GM19328 (cell line): ENCODE results near the gene SYT1.
"Not testable (repeated sequence)": the region's sequence is repeated elsewhere in the genome, so short reads cannot be mapped to it uniquely, and the experiment has no call there.

Experiments
- ATAC-seq: cut with Tn5 transposase; IDR thresholded peaks from one replicate; pipeline ENCODE4 v1.9.1; 2021; ENCODE audit warnings: mild to moderate bottlenecking, moderate library complexity; ENCODE audit not compliant: unreplicated experiment

The SYT1 gene

DNA sequence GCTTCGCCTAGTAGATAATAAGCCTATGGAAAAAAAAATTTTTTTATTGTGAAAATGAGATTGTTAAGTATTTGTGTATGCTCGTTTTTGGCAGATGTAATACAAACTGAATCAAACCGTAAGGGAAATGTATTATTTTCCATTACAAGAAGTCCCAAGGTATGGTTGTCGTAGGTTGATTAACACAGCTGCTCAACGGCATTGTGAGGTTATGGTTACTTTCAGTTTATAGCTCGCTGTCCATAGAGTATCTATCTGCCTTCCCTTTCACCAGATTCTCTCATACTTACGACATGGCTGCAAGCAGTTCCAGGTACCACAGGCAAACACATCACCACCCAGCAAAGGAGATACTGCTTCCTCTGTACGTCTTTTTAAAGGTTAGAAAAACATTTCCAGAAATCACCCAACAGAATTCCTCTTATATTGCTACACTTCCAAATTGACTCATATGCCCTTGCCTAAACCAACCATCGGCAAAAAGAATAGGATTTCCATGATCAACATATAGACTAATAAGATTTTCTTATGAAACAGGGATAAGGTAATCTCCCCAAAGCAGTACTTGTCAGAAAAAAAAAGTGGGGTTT, 338.6 kb downstream of the SYT1 start:
- no peak for ATAC-seq

- ATAC-seq, result no peak
Observed at GRCh38 chr12:79206871-79207270, 342.3 kb downstream of the SYT1 start.

GRCh38 chr12:79210403-79210802, 345.8 kb downstream of the SYT1 start:
- not testable (repeated sequence) for ATAC-seq

DNA sequence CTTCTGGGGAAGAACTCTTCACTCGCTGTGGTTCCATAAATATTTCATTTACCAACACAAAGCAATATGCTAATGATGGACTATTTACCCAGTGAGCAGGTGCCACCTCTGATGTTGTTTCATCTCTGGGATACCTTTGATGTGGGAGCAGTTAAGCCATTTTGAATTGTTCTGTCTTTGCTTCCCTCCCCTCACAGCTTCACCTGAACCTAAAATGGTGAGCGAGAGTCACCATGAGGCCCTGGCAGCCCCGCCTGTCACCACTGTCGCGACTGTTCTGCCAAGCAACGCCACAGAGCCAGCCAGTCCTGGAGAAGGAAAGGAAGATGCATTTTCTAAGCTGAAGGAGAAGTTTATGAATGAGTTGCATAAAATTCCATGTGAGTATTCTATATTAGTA, 352.7 kb downstream of the SYT1 start:
- no peak for ATAC-seq

GRCh38 chr12:79223210-79223609, 358.6 kb downstream of the SYT1 start:
- no peak for ATAC-seq

- ATAC-seq, result no peak
Observed at GRCh38 chr12:79223761-79224160, 359.2 kb downstream of the SYT1 start.

DNA sequence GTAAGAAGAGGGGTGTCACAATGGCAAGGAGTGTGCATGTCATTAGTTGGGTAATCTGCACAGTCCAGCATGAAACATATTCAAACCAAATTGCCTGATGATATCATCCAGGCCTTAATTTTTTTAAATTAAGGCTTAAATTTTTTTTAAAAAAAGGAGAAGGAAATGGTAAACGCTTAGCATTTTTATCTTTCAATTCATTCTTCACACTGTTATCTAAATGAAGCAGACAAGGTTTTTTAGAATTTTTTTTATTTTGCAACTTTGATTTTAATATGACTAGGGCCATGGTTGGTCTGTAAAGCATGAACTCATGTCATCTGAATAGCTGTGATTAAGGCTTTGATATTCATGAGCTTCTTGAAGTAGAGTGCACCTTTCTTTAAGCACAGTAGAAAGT, 362.5 kb downstream of the SYT1 start:
- ATAC-seq, result no peak

GRCh38 chr12:79227646-79228045, 363.1 kb downstream of the SYT1 start:
- ATAC-seq, result no peak

DNA sequence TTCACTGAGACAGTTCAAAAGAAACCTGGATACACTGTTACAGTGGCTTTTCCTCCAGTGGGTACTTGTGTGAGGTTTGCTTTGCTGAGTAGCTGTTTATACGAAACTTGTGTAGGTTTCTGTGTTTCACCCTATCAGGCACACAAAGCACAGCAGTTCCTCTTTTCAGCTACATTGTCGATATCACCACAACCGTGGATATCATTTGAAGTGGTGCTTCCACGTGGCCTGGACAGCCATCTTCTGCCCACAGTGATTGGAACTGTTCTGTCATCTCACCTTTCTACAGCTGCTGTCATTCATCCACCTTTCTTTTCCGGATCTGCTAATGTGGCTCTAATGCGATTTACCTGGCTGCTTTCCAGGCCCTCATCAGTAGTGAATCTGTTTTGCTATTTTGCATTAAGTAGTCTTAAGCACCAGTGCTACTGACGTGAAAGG, 368.8 kb downstream of the SYT1 start:
- ATAC-seq, result peak; percentile 54

- no peak for ATAC-seq
Observed at GRCh38 chr12:79236920-79237319, 372.3 kb downstream of the SYT1 start.

DNA sequence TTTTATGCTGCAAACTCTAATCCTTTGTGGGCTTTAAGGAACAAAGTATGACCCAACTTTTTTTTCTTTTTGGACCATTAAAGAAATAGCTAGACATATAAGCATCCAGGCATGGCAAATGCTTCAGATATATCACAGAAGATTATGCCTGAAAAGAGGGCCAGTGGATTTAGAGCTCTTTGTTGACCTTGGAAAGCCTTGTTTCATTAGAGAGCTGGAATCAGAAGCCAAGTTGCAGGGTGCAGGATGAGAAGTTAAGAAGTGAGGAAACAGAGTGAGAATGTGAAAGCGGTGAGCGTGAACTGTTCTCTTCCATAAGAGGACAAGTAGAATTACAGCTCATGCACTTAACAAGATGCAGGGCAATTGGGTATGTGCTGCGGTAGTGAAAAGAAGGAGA, 373.7 kb downstream of the SYT1 start:
- no peak for ATAC-seq

DNA sequence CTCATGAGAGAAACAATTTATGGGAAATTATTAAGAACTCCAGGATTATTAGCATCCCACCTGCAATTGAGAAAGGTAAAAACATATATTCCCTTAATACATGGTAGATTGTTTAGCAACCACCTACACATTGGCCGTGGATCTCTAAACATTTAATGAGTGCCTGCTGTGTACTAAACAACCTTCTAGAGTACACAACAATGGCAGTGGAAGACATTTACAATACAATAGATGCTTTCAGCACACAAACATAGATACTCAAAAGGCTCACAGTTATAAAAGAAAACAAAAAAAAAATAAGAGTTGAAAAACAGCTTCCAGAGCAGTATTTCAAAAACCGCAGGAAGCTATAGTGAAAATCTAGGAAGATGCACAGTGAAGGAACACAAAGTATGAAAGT, 382.9 kb downstream of the SYT1 start:
- ATAC-seq, result no peak

DNA sequence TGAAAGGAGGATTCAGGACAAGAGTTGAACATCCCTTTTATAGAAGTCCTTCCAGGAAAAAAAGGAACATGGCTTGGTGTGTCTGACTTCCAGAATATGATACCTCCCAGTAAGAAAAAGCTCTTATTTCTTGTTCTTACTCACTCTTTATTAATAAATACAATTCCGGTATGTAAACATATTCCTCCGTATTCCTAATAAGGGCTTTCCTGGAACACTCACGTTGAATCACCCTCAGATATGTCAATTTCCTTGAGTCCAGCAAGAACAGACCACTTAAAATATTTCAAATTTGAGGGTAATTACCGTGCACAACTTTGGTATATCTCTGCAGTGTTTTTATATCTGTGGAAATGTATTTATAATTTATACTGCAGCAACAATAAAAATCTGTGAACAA, 385.6 kb downstream of the SYT1 start:
- no peak for ATAC-seq

- ATAC-seq, result no peak
Observed at GRCh38 chr12:79250960-79251755, 386.6 kb downstream of the SYT1 start.

DNA sequence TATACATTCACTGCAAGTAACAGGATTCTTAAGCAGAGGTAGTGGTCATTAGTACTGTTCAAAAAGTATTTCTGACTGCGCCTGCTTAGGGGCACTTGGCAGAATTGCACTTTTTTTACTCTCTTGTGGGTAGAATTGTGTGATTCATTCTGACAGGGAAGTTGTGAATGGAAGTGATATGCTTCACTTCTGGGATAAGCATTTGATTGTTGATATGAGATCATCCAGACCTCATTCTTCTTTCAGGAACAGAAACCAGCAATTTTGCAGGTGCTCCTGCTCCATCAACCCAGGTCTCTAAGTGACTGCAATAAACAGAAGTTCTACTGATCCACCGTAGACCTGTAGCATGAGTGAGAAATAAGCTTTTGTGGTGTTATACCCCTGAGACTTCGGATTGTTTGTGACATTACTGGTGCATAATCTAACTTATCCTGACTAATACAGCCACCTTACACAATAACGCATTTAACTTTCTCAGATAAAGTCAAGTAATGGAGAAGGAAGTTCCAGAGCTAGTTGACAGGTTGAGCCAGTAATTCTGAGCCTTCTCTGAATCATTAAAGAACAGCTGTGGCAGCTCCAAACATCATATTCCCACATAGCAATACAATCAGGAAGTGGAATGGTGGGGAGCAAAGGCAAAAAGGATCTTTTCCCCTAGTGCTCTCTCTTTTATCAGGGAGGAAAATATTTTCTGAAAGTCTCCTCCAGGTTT, 387.9 kb downstream of the SYT1 start:
- no peak for ATAC-seq

DNA sequence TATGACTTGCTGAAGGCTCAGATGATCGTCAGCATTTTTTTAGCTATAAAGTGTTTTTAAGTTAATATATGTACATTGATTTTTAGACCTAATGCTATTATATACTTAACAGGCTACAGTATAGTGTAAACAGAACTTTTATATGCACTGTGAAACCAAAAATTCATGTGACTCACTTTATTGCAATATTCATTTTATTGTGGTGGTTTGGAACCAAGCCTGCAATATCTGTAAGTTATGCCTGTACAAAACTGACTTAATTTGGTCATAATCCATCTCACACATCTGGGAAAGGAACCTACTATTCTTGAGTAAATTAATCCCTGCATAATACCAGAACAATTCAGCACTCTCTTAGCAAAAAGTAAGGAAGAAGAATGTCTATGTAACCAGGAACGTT, 390.7 kb downstream of the SYT1 start:
- no peak for ATAC-seq

- ATAC-seq, result no peak
Observed at GRCh38 chr12:79260923-79261322, 396.3 kb downstream of the SYT1 start.

DNA sequence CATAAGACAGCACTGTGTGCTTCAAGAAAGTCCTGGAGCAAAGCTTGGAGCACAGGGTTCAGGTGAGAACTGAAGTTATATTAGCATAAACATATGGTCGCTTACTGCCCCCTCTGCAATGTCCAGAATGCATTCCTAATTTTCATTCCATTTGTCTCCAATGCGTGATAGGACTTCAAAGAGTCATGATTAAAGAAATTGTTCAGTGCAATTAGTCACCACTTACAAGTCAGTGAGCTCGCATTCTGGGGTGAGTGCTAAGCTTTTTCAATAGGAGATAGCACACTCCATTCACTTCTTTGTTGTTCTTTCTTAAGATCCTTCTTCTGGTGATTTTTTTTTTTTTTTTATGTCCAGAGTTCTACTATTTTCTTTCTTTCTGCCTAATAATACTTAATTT, 398.4 kb downstream of the SYT1 start:
- no peak for ATAC-seq

DNA sequence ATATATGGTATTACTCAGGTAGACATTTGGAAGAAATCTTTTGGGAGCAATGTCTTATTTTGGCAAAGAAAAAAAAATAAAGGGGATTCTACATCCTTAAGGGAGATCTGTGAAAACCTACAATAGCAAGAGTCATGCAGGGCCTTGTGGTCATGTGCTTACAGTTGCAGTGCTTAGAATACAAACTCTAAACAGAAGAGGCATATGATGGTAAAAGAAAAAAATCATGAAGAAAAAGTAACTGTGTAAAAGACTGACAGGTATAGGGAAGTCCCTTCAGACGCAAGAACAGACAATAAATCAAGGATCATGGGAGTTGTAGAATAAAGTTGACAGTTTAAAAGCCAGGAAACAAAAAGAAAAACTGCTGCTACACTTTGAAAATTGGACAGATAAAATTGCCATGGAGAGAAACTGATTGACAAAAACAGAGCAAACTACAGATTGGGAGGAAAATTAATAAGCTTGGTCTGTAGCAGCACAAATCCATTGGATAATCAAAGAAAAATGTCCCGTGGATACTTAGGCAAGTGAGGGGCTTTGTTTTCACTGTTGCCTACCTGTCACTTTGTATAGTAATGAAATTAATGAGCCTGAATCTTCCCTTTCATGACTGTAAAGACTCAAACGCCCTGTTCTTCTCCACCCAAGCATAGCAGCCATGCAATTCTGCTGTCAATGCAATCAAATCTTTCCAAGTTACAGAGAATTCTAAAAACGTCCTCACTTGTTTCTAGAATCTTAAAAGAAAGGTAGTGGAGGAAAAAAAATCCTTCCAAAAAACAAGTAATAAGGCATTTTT, 402.0 kb downstream of the SYT1 start:
- no peak for ATAC-seq

DNA sequence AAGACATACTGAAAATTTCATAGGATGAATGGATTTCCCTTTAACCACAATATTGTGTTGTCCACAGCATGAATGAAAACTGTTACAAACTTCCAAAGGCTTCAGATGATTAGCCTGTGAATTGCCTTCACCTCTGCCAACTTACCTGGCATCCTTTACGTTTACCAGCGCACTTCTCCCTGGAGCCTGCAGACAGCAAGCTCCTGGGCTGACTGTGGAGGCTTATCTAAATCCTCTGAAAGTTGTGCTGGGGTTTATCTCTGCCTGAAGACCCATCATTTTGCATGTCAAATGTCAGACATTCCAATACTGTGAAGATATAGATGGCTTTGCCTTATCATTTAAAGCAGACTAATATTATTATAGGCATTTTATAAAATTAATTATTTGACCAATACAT, 403.0 kb downstream of the SYT1 start:
- ATAC-seq, result no peak

GRCh38 chr12:79274501-79275064, 410.0 kb downstream of the SYT1 start:
- no peak for ATAC-seq
